Midbrain (tissue), 1 donor: ENCODE data around the gene GRIK4.

Source experiments
- DNase-seq: peaks from one replicate; lab custom pipeline; 2025; lab: John Stamatoyannopoulos, UW

The GRIK4 gene

DNA sequence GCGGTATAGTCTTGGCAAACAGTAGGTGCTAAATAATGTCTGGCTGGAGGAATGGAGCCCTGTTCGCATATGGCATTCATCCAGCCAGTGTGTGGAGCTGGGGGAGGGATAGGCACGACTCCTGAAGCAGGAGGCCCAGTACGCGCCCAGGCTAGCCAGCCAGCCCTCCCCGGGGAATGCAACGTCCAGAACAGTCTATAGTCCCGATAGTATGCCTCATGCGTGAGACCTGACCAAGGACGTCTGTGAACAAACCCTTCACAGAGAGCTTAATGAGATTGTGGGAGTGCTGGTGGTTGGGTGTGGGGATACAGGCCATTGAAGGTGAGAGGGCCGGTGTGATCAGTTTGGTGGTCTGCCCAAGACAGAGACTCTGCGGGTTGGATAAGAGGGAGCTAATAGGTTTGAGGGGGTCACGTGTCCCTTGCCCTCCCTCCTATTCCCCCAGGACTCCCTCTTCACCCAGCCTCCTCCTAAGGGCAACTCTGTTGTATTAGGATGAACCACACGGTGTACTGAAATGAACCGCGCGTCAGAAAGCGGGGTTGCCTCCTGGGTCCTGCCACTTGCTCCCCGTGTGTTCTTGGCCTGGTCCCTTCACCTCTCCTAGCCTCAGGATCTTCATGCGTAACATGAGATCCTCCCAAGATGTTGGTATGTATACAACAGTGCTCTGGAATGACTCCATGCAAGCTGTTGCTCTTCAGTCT lies 987 bp upstream of the GRIK4 start:
- DNase-seq = no peak

DNA sequence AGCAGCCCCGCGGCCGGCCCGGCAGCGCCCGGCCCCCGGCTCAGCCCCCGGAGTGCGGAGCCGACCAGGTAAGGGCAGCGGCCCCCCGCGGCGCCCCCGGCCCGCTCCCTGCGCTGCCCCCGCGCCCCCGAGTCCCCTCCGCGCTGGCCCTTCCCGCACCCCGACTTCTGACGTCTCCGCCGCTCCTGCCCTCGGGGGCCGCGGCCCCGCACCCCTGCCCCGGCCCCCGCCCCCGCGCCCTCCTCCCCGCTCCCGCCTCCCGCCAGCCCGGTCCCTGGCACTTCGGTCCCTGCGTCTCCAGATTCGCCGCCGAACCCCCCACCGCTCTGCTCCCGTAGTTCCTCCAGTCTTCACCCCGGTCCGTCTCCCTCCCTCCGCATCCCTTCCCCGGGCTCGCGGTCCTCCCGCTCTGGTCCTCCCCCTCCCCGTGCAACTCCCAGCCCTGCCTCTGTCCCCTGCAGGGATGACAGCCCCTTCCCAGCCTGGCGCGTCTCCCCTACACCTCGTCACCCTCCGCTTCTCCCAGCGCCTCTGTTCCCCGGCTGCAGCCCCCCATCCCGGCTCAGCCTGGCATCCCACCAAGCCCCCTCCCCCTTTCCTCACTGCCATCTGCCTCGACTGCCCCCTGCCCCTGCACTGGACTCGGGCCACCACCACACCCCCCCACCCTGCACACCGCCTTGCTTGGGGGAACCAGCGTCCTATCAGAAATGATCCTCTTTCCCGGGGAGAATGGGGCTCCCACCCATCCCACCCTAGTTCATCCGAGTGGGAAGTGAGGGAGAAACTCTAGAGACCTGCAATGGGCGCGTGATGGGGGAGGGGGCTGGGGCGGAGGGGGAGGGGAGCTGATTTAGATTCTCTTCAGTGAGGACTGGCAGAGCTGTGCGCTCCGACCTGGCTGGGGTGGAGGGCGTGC lies 531 bp downstream of the GRIK4 start:
- DNase-seq = no peak

DNA sequence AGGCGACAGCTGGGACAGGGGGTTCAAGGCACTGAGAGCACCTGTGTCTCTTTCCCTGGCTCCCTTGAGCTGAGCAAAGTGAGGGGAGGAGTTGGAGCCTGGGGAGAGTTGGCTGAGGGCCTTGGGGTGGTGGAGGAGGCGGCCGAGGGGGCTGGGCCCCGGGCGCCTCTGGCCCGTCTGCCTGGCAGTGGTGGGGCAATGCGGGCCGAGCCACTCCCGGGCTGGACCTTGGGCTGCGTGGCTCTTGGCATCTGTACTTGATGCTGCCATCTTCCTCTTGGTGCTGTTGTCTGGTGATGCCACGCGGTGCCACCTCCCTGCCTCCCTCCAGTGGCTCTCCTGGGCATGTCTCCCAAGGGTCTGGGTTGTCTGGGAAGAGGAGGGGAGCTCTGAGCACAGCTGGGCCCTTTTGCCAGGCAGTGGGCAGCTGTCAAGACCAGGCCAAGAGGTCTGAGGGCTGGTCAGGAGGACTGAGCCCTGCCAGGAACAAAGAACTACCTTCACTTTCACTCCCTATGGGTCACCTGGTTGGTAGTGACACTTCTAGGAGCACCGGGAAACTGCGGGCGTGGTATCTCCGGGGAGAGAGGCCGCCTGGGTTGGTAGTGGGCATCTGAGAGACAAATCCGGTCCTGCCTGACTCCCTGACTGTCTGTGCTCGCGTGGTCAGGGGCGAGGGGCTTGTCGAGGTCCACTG lies 1.3 kb downstream of the GRIK4 start:
- DNase-seq = no peak

DNA sequence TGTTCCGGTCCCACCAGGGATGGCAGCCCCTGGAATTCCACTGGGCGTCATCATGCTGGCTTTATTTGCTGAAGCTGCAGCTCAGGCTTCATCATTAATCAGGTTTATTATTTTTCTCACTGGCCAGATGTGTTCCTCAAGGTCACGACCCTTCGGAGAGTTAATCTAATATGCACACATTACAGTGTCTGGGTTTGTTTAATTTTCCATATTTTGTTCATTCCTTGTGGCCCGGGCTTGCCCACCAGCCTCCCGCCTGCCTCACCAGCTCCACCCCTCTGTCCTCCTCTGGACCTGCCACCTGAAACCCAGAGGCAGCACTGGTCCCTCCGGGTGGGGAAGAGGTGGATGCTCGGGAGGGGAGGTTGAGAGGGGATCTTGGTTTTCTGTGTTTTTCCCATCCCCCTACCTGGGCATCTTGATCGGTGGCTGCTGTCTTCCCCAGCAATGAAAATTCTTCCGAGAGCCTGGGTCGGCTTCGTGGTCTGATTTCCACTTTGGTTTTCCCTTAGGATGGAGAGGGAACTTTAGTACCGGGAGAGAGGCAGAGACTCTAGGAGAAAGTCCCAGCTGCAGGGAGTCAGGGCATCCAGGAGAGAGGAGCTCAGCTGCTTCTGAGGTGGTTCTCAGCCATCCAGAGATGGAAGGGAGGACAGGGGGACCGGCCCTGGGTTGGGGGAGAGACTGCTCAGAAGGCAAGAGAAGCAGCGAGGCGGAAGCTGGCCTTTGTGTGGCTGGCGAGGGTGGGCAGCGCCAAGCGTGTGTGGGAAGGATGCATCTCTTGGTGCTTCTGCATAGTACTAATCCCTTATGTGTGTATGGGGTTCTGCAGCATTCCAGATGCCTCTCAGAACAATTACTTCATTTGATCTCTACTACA lies 2.1 kb downstream of the GRIK4 start:
- DNase-seq = no peak

DNA sequence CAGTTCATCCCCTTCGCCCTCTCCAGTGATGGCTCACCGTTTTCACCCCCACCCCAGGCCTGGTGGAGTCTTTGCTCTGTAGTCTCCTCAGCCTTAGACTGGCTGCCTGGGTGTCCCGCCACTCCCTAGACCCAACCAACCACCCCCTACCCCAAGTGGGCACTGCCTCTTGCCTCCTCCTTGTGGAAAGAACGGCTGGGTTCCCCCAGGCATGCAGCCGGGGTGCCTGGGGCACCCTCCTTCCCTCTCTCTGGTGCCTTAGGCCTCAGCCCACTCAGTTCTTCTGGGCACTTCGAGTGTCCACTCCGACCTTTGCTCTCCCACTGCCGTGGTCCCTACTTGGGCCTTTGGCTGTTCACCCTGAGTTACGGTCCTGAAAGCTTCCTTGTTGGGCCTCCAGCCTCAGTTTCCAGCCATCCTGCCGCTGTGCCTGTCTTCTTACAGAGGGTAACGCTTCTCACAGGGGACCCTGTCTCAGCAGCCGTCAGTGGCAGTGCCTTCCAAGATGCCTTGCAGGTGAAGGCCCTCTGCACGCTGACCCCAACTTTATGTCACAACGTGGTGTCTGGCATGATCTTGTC lies 3.1 kb downstream of the GRIK4 start:
- no peak for DNase-seq

DNA sequence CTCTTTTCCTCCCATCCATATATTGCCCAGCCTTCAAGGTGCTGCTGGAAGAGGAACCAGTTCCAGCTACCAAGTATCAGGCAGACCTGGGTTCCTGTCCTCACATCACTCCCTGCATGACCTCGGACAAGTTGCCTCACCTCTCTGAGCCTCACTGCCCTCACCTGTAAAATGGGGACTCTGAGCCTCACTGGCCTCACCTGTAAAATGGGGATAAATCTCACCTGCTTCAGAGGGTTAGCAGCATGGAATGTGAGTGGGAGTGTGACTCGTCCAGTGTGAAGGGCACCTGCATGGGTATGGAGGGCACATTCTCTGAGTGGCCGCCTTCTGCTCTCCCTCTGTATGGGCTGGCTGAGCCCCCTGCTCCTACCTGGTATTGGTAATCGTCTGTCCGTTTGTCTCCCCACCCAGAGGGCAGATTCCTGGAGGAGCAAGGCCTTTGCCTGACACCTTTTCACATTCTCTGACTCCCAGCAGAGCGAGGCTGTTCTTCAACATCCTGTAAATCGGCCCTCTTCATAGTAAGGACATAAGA lies 3.7 kb downstream of the GRIK4 start:
- no peak for DNase-seq

DNA sequence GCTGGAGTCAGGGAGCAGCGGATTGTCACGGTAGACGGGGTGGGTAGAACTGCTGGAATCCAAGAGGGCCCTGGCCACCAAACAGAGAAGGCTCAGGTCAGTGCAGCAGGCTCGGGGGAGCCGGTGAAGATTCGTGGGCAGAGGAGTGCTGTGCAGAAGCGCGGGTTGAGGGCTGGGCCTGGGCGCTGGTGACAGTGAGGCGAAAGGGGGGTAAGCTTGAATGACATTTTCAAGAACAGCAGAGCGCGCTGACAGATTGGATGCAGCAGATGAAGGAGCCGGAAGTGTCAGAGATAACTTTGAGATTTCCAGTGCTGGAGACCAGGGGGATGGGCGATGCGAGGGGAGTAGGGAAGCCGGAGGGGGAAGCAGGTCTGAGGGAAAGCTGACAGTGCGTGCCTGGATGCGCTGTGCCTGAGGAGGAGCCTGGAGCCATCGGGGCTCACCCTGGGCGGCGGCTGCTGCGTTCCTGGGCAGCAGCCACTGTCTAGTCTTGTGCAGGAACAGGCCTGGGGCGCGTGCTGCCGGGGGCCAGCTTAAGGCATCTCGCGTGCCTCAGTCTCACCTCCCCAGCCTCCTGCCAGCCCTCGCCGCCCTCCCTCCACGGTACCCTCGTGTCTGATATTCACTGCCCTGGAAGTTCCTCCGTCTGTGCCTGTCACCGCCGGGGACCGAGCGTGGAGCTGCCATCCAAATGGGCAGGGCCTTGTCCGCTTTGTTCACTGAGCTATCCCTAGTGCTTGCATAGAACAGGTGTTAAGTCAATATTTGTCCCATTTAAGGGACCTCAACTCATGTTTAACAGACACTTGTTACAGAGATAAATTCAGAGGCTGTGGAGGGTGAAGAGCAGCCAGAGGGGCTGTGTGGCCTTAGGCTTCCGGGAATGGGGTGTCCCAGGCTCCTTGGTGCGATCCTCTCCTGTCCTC lies 5.2 kb downstream of the GRIK4 start:
- no peak for DNase-seq

DNA sequence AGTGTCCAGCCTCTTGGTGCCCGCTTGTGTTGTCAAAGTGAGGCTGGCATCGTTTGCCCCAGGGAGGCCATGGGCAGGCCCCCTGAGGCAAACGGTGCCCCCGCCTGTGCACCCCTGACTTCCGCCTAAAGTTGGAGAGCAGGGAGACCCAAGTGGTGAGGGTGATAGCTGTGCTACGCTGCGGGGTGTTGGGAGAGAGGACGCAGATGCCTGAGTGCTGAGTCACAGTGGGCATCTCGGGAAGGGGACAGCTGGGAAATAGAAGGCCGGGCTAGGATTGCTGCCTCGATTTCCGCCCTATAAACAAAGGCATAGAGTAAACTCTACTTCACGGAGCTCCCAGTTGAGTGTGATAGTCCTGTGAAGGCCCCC lies 5.8 kb downstream of the GRIK4 start:
- no peak for DNase-seq

DNA sequence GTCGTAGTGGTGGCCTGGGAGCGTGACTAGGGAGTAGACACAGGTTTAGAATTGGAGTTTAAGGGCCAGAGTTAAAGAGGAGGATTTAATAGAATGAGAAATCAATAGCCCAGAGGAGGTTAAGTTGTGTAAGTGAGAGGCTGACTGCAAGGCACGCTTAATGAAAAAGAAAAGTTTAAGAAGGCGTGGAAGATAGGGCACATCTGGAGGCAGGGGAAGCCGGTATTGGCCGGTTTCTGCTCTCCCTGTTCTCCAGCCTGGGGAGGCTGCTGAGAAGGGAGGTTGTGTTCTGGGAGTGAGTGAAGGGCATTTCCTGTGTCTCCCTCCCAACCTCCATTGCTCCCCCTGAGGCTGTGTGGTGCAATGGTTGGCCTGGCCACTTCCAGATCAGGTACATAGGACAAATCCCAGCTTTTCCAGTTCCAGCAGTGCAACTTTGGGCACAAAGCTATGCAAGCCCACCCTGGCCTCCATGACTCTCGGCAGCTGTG lies 6.3 kb downstream of the GRIK4 start:
- no peak for DNase-seq

DNA sequence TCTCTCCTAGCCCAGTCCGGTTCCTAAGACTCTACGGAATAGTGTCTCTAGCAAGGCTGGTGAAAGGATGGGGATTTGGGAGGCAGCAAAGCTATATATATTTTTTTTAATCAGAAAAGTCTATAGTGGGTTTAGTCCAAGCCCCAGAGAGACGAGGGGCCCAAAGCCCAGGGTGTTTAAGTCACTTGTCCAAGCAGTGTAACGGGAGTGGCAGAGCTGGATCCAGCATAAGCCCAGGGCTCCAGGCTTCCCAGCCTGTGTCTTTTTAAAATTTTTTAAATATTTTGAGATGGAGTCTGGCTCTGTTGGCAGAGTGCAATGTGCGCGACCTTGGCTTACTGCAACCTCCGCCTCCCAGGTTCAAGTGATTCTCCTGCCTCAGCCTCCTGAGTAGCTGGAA lies 6.8 kb downstream of the GRIK4 start:
- no peak for DNase-seq

DNA sequence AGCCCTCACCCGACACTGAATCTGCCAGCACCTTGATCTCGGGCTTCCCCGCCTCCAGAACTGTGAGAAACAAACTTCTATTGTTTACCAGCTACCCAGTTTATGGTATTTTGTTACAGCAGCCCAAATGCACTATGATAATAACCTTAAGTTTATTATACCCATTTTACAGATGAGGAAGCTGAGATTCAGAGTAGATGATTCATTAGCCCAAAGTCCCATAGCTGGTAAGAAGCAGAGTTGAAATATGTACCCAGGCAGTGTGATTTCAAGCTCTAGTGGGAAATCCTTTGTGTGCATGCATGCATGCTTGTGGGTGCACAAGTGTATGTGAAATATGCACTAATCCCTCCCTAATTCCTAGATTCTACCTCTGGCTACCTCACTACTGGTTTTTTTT lies 7.9 kb downstream of the GRIK4 start:
- no peak for DNase-seq

DNA sequence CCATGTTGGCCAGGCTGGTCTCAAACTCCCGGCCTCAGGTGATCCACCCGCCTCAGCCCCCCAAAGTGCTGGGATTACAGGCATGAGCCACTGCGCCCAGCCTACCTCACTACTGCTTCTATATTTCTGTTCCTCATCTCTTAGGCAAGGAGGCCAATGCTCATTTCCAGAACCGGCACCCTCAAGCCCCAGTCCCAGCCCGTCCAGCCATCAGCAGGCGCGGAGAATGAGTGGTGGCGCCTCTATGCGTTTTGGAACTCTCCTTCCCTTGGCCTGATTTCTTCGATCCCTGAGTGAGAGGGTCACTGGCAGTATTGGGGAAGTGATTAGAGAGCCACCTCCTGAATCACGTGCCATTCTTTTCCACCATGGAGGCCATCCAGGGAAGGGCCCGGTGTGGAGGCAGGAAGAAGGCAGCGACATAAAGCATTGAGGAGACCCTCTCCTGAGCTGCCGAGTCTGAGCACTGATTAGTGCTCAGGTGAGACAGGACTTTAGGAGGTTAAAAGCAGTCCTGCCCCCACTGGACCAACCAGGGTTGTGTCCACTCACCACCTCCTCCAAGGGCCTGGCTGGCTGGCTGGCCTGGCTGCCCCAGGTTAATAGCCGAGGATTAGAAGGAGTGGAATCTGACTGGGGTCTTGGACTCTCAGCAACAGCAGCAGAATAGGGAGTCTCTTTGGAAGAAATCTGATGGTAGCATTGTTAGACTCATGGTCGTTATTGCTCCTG lies 8.7 kb downstream of the GRIK4 start:
- DNase-seq = no peak

DNA sequence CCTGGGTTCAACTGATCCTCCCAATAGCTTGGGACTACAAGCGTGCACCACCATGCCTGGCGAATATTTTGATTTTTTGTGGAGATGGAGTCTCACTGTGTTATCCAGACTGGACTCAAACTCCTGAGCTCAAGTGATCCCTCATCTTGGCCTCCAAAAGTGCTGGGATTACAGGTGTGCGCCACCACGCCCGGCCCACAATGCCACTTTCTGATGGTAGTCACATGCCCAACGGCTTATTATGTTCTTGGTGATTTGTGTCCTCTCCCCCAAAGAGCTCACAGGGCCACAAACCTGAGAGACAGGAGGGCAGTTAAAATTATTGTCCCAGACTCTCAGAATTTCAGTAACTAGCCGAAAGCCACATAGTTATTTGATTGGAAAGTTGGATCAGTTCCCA lies 9.6 kb downstream of the GRIK4 start:
- no peak for DNase-seq

DNA sequence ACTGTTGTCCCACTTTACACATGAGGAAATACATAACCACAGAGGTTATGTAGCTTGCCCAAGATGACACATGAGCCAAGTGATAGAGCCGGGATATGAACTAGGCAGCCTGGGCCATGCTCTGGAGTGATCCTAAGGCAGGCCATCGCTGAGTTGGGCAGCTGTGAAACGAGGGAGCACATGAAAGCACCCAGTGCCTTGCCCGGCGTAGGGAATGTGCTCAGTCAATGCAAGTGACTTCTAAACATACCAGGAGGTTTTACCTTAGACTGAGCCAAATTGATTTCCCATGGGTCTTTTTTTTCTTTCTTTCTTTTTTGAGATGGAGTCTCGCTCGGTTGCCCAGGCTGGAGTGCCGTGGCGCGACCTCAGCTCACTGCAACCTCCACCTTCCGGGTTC lies 10.5 kb downstream of the GRIK4 start:
- DNase-seq = no peak

DNA sequence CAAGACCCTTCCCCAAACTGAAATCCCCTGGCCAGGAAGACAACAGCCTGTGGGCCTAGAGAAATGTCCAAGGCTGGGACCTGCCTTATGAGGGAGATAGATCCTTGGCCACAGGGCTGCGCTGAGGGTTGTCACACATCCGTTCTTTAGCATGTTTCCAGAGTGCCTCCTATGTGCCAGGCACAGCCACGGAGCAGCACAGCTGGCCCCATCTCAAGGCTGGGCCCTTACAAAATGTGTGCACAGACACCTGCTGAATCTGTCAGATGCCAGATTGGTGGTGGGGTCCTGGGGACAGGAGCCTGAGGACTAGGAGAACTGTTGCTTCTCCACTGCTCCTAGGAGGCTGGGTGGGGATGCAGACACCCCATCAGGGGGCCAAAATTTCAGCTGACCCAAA lies 11.2 kb downstream of the GRIK4 start:
- DNase-seq = no peak

DNA sequence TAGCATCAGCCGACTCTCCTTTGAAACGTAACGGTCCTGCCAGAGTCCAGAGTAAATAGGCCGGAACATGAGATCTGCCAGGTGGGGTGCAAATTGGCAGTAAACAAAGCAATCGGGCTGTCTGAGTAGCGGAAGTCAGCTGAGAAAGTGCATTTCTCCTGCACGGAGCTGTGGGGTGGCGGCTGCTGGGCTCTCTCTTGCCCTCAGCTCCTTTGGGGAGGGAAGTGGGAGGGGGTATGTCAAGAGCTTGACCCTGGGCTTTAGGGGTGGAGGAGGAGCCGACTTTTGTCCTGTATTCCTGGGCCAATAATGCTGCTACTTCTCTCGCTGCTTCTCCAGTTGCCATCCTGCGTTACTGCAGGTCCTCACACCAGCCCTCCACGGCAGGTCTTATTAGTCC lies 11.6 kb downstream of the GRIK4 start:
- no peak for DNase-seq

DNA sequence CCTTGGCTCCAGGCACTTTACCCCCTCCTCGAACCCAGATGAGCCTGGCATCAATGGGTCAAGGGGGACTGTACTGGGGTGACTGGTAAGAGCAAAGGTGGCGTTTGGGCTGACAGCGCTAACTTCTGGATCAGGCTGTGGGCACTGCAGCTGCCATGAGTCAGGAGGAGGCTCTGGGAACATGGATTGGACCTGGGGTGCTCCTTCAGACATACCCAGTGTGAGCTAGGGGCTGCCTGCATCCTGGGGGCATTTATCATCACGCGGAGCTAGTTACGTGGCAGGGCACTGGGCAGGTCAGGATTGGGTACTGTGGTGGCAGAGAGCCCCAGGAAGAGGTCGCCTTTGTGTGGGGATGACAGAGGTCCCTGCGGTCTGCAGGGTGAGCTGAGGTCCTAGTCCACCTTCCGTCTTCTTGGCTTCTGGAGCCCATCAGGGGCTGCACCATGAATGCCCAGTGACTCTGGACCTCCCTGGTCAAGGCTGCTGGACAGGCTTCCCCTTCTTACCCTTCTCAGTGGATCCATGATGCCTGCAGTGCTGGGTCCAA lies 13.1 kb downstream of the GRIK4 start:
- DNase-seq = no peak

DNA sequence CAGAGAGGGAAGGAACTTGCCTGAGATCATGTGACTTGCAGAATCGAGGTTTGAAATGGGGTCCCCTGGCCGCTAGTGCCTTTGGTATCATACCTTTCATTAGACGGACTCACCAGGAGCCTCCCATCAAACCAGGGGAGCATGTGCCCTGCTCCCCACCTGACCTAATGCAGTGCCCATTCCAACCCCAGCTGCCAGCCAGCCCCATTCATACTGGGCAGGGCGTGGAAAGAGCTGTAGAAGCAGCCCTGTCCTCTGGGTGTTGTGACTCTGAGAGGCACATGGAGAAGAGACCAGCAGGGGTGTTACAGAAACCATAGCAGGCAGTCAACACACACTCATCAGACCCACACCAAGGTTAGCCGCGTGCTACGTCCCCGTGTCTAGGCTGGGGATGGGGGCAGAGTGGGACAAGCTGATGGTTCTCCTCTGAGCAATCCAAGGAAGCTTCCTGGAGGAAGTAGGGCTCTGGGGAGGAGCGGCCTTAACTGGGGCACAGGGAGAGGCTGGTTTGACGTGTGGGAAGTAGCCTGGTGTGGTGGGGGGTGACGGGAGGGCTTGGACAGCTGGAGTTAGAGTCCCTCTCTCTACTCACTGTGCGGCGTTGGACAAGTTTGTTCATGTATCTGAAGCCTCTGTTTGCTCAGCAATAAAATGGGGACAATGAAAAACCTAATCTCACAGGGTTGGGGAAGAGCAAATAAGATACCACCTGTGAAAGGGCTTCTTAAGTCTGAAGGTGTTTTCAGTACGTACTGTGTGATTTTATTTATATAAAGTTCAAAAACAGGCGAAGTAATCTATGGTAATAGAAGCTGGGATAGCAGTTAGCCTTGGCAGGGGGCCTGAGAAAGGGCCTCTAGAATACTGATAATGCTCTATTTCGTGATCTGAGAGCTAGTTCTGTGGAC lies 14.0 kb downstream of the GRIK4 start:
- no peak for DNase-seq
